ENCODE measurements around the gene ERLEC1.

Gene ERLEC1

GRCh38 chr2:53863538-53864227 is 76.8 kb downstream of the ERLEC1 start:
- TF ChIP-seq, protein P1, sequence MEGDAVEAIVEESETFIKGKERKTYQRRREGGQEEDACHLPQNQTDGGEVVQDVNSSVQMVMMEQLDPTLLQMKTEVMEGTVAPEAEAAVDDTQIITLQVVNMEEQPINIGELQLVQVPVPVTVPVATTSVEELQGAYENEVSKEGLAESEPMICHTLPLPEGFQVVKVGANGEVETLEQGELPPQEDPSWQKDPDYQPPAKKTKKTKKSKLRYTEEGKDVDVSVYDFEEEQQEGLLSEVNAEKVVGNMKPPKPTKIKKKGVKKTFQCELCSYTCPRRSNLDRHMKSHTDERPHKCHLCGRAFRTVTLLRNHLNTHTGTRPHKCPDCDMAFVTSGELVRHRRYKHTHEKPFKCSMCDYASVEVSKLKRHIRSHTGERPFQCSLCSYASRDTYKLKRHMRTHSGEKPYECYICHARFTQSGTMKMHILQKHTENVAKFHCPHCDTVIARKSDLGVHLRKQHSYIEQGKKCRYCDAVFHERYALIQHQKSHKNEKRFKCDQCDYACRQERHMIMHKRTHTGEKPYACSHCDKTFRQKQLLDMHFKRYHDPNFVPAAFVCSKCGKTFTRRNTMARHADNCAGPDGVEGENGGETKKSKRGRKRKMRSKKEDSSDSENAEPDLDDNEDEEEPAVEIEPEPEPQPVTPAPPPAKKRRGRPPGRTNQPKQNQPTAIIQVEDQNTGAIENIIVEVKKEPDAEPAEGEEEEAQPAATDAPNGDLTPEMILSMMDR (IDR thresholded peaks at IDR 0.05; ENCODE audit: low read depth, low read length, missing control alignments) = no peak
- H3K4me3 ChIP-seq (replicated peaks; ENCODE audit: low read depth, low read length) = no peak overlapping the region

GRCh38 chr2:53865264-53865663 is 78.4 kb downstream of the ERLEC1 start:
- DNase-seq (ENCODE audit: extremely low read depth, low read depth) = no peak
- TF ChIP-seq, protein P1 (IDR thresholded peaks at IDR 0.05; ENCODE audit: low read depth, low read length, missing control alignments) = no peak
- no peak overlapping the region for H3K4me3 ChIP-seq (replicated peaks; ENCODE audit: low read depth, low read length)

More at GRCh38 chr2:53863538-53864227, 76.8 kb downstream of the ERLEC1 start:
- no peak for DNase-seq (ENCODE audit: extremely low read depth, low read depth)

GRCh38 chr2:53865962-53866361 is 79.1 kb downstream of the ERLEC1 start:
- no peak for DNase-seq (ENCODE audit: extremely low read depth, low read depth)
- no peak overlapping the region for H3K4me3 ChIP-seq (replicated peaks; ENCODE audit: low read depth, low read length)
- TF ChIP-seq, protein P1 (IDR thresholded peaks at IDR 0.05; ENCODE audit: low read depth, low read length, missing control alignments) = no peak

DNA sequence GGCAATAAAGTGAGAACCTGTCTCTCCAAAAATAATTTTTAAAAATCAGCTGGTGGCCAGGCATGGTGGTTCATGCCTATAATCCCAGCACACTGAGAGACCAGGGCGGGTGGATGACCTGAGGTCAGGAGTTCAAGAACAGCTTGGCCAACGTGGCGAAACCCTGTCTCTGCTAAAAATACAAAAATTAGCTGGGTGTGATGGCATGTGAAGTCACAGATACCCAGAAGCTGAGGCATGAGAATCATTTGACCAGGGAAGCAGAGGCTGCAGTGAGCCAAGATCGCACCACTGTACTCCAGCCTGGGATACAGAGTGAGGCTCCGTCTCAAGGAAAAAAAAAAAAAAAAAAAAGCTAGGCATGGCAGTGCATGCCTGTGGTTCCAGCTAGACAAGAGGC is 80.3 kb downstream of the ERLEC1 start:
- H3K4me3 ChIP-seq (replicated peaks; ENCODE audit: low read depth, low read length) = no peak overlapping the region
- TF ChIP-seq, protein P1 (IDR thresholded peaks at IDR 0.05; ENCODE audit: low read depth, low read length, missing control alignments) = no peak
- no peak for DNase-seq (ENCODE audit: extremely low read depth, low read depth)

DNA sequence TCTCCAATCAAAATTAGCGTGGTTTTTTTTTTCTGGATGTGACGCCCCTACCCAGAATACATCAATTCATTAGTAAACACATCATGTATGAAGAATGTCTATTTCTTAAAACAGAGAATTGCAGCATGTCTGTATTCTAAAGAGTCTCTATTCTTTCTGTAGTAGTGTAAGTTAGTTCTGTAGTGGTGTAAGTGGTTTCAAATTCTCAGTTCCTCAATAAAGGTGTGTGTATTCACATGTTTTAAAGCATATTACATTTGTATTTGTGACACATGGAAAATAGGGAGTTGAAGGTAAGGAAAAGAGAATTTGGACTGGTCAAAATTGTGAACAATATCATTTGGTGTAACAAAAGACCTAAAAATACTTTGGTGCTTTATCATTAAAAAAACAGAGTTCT is 80.9 kb downstream of the ERLEC1 start:
- TF ChIP-seq, protein P1 (IDR thresholded peaks at IDR 0.05; ENCODE audit: low read depth, low read length, missing control alignments) = no peak
- no peak for DNase-seq (ENCODE audit: extremely low read depth, low read depth)
- H3K4me3 ChIP-seq (replicated peaks; ENCODE audit: low read depth, low read length) = no peak overlapping the region
